SK-N-SH treated with all-trans-retinoic acid at 6 μM for 48 hours (cell line): ENCODE measurements around the gene CSNK2A1.

Experiments
- ATAC-seq: fragments of 200-7000 bp; cut with Tn5 transposase; 3 replicates; pipeline ENCODE4 v1.9.1; 2020; ENCODE audit warnings: mild to moderate bottlenecking, moderate library complexity
- ARNTL ChIP-seq: fragments of 450-650 bp; formaldehyde crosslinking; IDR thresholded peaks from 2 replicates; pipeline ENCODE4 v1.5.0; 2020; ENCODE audit warnings: low read depth, mild to moderate bottlenecking, moderate library complexity, borderline replicate concordance
- BACH2 ChIP-seq: fragments of 250-450 bp; sonication (Bioruptor Pico); IDR thresholded peaks from 2 replicates; pipeline ENCODE4 v1.9.0; 2021; ENCODE audit warnings: mild to moderate bottlenecking, borderline replicate concordance
- CSDC2 ChIP-seq: fragments of 250-450 bp; sonication (Bioruptor Pico); IDR thresholded peaks from 2 replicates; pipeline ENCODE4 v1.5.0; 2020; ENCODE audit warnings: mild to moderate bottlenecking, moderate library complexity
- CSRNP3 ChIP-seq: fragments of 250-450 bp; sonication (Bioruptor Pico); IDR thresholded peaks from 2 replicates; pipeline ENCODE4 v1.5.1; 2021; ENCODE audit warnings: mild to moderate bottlenecking, moderate library complexity
- GLIS3 ChIP-seq: fragments of 250-450 bp; sonication (Bioruptor Pico); IDR thresholded peaks from 2 replicates; pipeline ENCODE4 v1.5.0; 2020; ENCODE audit warnings: mild to moderate bottlenecking, moderate library complexity
- ISL1 ChIP-seq: fragments of 250-450 bp; sonication (Bioruptor Pico); IDR thresholded peaks from 2 replicates; pipeline ENCODE4 v2.1.2; 2022; ENCODE audit warnings: mild to moderate bottlenecking, moderate library complexity
- OSR1 ChIP-seq: fragments of 250-450 bp; sonication (Bioruptor Pico); IDR thresholded peaks from 2 replicates; pipeline ENCODE4 v1.8.0; 2022; ENCODE audit warnings: moderate library complexity, mild to moderate bottlenecking, inconsistent platforms
- PATZ1 ChIP-seq: fragments of 250-450 bp; sonication (Bioruptor Pico); IDR thresholded peaks from 2 replicates; pipeline ENCODE4 v1.8.0; 2020; ENCODE audit warnings: mild to moderate bottlenecking, moderate library complexity, borderline replicate concordance
- RARB ChIP-seq: fragments of 250-450 bp; sonication (Bioruptor Pico); IDR thresholded peaks from 2 replicates; pipeline ENCODE4 v1.8.0; 2021; ENCODE audit warnings: mild to moderate bottlenecking, moderate library complexity
- SNAI2 ChIP-seq: fragments of 250-450 bp; sonication (Bioruptor Pico); IDR thresholded peaks from 2 replicates; pipeline ENCODE4 v1.5.0; 2020; ENCODE audit warnings: mild to moderate bottlenecking, moderate library complexity
- TCF4 ChIP-seq: fragments of 250-450 bp; sonication (Bioruptor Pico); IDR thresholded peaks from 2 replicates; pipeline ENCODE4 v1.8.0; 2021; ENCODE audit warnings: mild to moderate bottlenecking, moderate library complexity, borderline replicate concordance
- TOX ChIP-seq: fragments of 250-450 bp; sonication (Bioruptor Pico); IDR thresholded peaks from 2 replicates; pipeline ENCODE4 v1.8.0; 2021; ENCODE audit warnings: mild to moderate bottlenecking, moderate library complexity, borderline replicate concordance
- ZC3H10 ChIP-seq: fragments of 250-450 bp; sonication (Bioruptor Pico); IDR thresholded peaks from 2 replicates; pipeline ENCODE4 v1.5.1; 2021; ENCODE audit warnings: mild to moderate bottlenecking, moderate library complexity
- ZFP3 ChIP-seq: fragments of 250-450 bp; sonication (Bioruptor Pico); IDR thresholded peaks from 2 replicates; pipeline ENCODE4 v1.5.0; 2020; ENCODE audit warnings: mild to moderate bottlenecking, moderate library complexity
- ZFP30 ChIP-seq: fragments of 450-650 bp; formaldehyde crosslinking; IDR thresholded peaks from 2 replicates; pipeline ENCODE4 v1.5.0; 2022; ENCODE audit warnings: mild to moderate bottlenecking, moderate library complexity
- ZNF565 ChIP-seq: fragments of 450-650 bp; formaldehyde crosslinking; conservative IDR thresholded peaks from 2 replicates; pipeline ENCODE4 v1.5.0; 2020; ENCODE audit warnings: low read depth, mild to moderate bottlenecking, moderate library complexity
- ZNF70 ChIP-seq: fragments of 450-650 bp; formaldehyde crosslinking; IDR thresholded peaks from 2 replicates; pipeline ENCODE4 v1.5.0; 2020; ENCODE audit warnings: mild to moderate bottlenecking, moderate library complexity
- ZNF8 ChIP-seq: fragments of 450-650 bp; formaldehyde crosslinking; IDR thresholded peaks from 2 replicates; pipeline ENCODE4 v1.5.0; 2020; ENCODE audit warnings: mild to moderate bottlenecking, moderate library complexity
- TF ChIP-seq, protein P1 (sequence below): fragments of 250-450 bp; sonication (Bioruptor Pico); IDR thresholded peaks from 2 replicates; pipeline ENCODE4 v1.5.0; 2020; ENCODE audit warnings: mild to moderate bottlenecking, moderate library complexity
- TF ChIP-seq, protein P2 (sequence below): fragments of 250-450 bp; sonication (Bioruptor Pico); IDR thresholded peaks from 2 replicates; pipeline ENCODE4 v1.5.1; 2020; ENCODE audit warnings: low read depth, mild to moderate bottlenecking, moderate library complexity
- TF ChIP-seq, protein P3 (sequence below): fragments of 250-450 bp; sonication (Bioruptor Pico); IDR thresholded peaks from 2 replicates; pipeline ENCODE4 v1.8.0; 2021; ENCODE audit warnings: low read depth, mild to moderate bottlenecking, moderate library complexity, borderline replicate concordance

CSNK2A1 gene

GRCh38 chr20:487655-488054 lies 55.9 kb downstream of the CSNK2A1 start:
- ATAC-seq, result no peak
- no peak for TF ChIP-seq TCF4 (CRISPR knock-in tag)
- TF ChIP-seq, protein P1, sequence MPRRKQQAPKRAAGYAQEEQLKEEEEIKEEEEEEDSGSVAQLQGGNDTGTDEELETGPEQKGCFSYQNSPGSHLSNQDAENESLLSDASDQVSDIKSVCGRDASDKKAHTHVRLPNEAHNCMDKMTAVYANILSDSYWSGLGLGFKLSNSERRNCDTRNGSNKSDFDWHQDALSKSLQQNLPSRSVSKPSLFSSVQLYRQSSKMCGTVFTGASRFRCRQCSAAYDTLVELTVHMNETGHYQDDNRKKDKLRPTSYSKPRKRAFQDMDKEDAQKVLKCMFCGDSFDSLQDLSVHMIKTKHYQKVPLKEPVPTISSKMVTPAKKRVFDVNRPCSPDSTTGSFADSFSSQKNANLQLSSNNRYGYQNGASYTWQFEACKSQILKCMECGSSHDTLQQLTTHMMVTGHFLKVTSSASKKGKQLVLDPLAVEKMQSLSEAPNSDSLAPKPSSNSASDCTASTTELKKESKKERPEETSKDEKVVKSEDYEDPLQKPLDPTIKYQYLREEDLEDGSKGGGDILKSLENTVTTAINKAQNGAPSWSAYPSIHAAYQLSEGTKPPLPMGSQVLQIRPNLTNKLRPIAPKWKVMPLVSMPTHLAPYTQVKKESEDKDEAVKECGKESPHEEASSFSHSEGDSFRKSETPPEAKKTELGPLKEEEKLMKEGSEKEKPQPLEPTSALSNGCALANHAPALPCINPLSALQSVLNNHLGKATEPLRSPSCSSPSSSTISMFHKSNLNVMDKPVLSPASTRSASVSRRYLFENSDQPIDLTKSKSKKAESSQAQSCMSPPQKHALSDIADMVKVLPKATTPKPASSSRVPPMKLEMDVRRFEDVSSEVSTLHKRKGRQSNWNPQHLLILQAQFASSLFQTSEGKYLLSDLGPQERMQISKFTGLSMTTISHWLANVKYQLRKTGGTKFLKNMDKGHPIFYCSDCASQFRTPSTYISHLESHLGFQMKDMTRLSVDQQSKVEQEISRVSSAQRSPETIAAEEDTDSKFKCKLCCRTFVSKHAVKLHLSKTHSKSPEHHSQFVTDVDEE (CRISPR knock-in tag), result no peak
- TF ChIP-seq ZC3H10 (CRISPR knock-in tag), result no peak
- TF ChIP-seq OSR1, result no peak
- no peak for TF ChIP-seq TOX
- no peak for TF ChIP-seq ISL1 (CRISPR knock-in tag)
- no peak for TF ChIP-seq ZFP3 (CRISPR knock-in tag)
- no peak for TF ChIP-seq ZNF8
- no peak for TF ChIP-seq ZNF70 (CRISPR knock-in tag)
- TF ChIP-seq GLIS3 (CRISPR knock-in tag), result no peak
- no peak for TF ChIP-seq SNAI2 (CRISPR knock-in tag)
- no peak for TF ChIP-seq CSDC2
- TF ChIP-seq, protein P2, sequence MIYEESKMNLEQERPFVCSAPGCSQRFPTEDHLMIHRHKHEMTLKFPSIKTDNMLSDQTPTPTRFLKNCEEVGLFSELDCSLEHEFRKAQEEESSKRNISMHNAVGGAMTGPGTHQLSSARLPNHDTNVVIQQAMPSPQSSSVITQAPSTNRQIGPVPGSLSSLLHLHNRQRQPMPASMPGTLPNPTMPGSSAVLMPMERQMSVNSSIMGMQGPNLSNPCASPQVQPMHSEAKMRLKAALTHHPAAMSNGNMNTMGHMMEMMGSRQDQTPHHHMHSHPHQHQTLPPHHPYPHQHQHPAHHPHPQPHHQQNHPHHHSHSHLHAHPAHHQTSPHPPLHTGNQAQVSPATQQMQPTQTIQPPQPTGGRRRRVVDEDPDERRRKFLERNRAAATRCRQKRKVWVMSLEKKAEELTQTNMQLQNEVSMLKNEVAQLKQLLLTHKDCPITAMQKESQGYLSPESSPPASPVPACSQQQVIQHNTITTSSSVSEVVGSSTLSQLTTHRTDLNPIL (CRISPR knock-in tag), result no peak
- no peak for TF ChIP-seq CSRNP3 (CRISPR knock-in tag)
- TF ChIP-seq BACH2 (CRISPR knock-in tag), result no peak
- no peak for TF ChIP-seq ZNF565 (CRISPR knock-in tag)
- TF ChIP-seq RARB, result no peak

DNA sequence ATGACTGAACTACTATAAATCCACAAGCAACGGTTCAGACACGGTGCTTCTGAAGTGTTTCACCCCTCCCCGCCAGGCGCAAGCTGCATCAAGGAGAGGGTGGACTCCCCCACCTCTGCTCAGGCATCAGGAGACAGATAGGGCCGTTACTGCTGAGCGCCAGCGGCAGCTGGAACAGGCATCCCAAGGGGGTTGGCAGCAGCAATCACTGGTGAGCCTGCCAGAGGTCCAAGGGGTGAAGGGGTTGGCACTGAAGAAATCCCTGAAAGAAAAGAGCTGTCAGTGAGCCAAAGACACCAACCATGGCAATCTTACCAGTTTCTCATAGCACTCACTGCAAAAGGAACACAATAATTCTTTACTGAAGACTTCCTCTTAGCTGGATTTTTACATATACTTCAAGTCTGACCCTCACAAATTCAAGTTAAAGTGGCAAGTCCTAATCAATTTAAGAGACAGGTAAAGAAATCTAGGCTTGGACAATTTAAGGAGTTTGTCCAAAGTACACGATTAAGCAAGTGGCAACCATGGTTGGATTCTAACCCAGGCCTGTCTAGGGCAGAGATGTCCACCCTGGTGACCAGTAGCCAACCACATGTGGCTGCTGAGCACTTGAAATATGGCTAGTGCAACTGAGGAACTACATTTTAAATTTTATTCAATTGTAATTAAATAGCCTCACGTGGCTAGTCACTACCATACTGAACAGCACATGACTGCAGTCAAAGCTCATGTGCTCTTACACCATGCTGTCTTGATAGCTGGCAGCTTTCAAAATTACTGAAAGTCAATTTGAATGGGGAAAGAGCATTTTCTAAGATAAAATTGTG lies 59.6 kb downstream of the CSNK2A1 start:
- TF ChIP-seq ZNF8 (no peak), OSR1 (no peak), PATZ1 (CRISPR knock-in tag) (no peak), ARNTL (CRISPR knock-in tag) (no peak), GLIS3 (CRISPR knock-in tag) (no peak), TOX (no peak), CSRNP3 (CRISPR knock-in tag) (no peak), ISL1 (CRISPR knock-in tag) (no peak), SNAI2 (CRISPR knock-in tag) (no peak), ZFP30 (no peak), ZFP3 (CRISPR knock-in tag) (no peak)
- TF ChIP-seq, protein P3, sequence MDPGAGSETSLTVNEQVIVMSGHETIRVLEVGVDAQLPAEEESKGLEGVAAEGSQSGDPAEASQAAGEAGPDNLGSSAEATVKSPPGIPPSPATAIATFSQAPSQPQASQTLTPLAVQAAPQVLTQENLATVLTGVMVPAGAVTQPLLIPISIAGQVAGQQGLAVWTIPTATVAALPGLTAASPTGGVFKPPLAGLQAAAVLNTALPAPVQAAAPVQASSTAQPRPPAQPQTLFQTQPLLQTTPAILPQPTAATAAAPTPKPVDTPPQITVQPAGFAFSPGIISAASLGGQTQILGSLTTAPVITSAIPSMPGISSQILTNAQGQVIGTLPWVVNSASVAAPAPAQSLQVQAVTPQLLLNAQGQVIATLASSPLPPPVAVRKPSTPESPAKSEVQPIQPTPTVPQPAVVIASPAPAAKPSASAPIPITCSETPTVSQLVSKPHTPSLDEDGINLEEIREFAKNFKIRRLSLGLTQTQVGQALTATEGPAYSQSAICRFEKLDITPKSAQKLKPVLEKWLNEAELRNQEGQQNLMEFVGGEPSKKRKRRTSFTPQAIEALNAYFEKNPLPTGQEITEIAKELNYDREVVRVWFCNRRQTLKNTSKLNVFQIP (CRISPR knock-in tag), result no peak
- TF ChIP-seq, protein P2 (CRISPR knock-in tag), result no peak
- no peak for ATAC-seq
